ENCODE data around the gene AKAP3.

Gene AKAP3

DNA sequence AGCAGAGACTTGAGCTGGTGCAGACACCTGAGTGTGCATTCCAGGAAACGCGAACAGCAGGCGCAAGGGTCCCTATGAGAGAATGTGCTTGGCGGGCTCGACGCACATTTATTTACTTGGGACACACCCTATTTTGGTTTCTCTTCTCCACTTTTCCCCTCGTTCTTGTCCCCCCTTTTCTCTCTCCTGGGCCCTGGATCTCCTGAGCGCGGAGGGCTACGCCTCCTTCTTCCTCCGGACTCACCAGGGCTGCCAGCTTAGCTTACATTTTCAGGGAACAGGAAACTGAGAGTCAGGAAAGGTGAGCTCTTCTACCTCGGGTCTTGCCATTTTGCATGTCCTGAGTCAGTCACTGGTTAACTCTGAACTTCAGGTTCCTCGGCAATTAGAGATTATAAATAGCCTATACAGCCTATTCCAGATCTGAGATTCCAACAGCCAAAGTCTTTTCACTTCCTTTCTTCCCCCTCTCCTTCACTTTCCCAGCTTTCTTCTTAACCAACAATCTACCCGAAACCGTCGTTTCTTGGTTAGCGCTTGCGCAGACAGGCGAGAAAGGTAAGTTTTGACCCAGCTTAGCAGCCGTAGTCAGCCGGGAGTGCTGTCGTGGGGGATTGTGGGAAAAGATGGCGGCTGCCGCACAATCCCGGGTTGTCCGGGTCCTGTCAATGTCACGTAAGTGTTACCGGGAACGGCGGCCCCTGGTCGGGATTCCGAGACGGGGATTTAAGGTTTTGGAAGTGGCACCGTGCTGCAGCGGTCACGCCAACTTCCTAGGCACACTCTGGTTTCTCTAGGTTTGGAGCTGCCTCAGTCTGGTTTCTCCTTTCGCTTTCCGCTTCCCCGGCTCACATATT is at the start of gene AKAP3, which contains the start of gene NDUFA9:
TSS of gene AKAP3 (minus strand) at position 551 of the 857 bp plus-strand sequence. CDS start 10,855 bp downstream, outside the sequence.
TSS of gene NDUFA9 (plus strand) at position 614 of the 857 bp plus-strand sequence. CDS start at position 627, 13 bp downstream.
- peak; percentile 43 to 61 for DNase-seq (ENCODE audit: extremely low read depth in 1 of 2, low read depth in 1 of 2)

DNA sequence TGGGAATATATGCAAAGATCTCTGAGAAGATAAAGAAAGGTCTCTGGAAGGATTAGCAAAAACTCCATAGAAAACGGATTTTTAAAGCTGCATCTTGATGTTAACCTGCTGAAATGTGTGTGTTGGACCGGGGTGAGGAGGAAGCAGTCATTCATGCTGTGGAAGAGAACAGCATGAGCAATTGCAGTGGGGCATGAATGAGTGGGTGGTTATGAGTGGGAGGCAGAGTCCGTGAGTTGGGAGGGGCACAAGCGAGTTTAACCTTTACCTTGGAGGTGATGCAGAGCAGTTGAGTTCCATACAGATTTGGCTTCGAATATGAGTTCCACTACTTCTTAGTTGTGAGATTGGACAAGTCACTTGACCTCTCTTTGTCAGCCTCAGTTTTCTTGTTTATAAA is 41.9 kb upstream of the AKAP3 start:
- DNase-seq (ENCODE audit: extremely low read depth in 1 of 2, low read depth in 1 of 2): no peak

DNA sequence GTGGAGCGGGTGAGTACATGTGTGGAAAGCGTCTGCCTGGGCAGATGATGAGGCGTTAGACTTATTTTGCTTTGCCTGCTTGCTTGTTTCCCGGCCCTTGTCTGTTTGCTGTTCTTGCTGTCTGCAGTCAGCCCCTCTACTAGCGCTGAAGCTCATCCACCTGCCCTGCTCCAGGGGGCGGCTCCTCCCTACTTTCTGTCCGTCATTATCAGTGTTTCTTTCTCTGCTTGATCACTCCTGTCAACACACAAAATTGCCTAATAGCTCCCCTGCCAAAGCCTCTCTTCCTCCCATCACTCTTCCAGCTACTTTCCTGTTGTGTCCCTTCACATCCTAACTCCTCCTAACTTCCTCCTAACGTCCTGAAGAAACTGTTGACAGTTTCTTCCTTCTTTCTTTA is 36.5 kb upstream of the AKAP3 start:
- DNase-seq (ENCODE audit: extremely low read depth in 1 of 2, low read depth in 1 of 2): no peak

DNA sequence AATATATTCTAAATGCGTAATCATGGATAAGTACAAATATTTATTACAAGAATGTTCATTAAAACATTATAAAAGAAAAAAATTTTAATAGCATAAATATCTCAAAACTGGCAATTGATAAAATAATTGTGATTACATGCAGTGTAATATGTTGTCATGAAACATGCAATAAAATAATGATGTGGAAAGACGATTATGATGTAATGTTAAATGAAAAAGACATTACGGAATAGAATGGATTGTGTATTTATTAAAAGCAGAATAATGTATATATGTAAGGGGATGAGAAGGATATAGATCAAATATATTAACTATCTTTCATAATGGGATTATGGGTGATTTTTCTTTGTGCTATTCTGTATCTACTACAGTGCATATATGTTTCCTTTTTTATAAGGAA is 32.9 kb upstream of the AKAP3 start:
- no peak for DNase-seq (ENCODE audit: extremely low read depth in 1 of 2, low read depth in 1 of 2)

DNA sequence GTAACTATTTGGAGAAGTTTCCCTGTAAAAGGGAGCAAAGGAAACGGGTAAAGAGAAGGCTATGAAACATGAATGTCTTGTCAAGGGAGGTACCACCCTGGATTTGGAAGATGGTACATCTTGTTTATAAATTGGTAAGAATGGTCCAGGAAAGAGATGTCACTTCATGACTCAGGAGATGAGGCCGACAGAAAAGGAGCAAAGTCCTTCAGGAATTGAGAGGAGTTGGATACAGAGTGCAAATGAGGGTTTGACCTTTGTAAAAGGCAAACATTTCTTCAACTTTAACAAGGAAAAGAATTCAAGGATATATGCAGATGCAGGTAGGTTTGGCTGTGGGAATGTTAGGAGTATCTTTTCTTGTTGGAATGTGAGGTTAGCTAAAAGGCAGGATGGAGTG is 30.9 kb upstream of the AKAP3 start:
- DNase-seq (ENCODE audit: extremely low read depth in 1 of 2, low read depth in 1 of 2): no peak

DNA sequence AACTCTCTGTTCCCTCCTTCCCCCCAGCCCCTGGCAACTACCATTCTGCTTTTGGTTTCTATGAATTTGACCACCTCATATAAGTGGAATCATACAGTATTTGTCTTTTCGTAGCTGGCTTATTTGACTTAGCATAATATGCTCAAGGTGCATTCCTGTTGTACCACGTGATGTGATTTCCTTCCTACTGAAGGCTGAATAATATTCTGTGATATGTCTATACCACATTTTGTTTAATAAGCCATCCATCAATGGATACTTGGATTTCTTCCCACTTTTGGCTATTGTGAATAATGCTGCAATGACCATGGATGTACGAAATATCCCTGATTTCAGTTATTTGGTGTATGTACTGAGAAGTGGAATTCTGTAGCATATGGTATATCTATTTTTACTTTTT is 16.4 kb upstream of the AKAP3 start:
- DNase-seq (ENCODE audit: extremely low read depth in 1 of 2, low read depth in 1 of 2): no peak

DNA sequence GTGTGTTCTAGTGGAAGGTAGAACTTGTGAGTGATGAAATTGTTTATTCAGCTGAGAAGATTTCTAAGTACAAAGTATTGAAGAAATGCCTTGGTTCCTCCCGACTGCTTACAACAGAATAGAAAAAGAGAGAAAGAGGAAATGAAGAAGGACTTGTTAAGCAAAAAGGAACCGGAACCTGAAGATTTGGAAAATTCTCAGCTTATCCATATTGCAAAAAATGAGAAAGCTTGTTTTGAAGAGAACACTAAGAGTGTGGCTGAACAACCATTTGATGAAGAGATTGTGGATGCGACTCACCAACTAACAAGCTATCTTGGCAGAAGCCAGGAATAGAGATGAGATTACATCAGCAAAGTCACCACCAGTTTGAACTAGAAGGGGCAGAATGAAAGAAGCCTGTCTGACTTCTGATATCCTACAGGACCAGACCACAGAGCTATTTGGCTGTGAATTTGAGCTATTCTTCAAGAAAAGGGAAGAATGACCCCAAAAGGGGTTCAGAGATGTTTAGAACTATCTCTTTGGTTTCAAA is 15.2 kb upstream of the AKAP3 start:
- DNase-seq (ENCODE audit: extremely low read depth in 1 of 2, low read depth in 1 of 2): no peak

DNA sequence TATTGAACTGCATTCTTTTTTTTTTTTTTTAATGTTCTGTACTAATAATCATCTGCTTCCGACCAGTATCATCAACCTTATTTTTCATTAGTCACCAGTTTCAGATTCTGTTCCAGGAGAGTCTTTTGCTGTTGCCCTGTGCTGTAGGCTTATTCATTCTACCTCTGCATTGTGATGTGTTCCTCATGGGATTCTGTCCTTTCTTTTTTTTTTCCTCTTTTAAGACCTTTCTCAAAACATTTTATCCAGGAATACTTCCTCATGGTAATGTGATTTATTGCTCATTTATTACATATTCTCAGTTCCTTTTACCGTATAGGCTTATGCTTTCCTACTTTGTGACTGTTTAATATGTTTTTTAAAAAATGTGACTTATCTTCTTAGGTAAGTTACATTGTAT is 4.8 kb upstream of the AKAP3 start:
- DNase-seq (ENCODE audit: extremely low read depth in 1 of 2, low read depth in 1 of 2): no peak

DNA sequence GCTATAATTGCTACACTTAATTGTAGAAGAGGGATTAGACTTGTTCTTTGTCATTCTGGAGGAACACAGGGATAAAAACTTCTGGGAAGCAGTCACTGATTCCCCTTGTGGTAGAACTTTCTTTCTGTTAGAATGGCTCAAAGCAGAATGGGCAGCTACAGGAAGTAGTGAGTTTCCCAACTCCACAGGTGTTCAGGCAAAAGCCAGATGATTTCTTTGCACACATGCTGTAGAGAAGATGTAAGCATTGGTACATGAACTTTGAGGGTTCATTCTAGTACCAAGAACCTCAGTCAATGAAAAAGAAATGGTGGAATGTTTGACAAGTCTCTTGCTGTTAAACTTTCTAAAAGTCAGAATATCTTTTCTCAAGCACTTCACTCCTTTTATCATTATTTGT is 4.4 kb upstream of the AKAP3 start:
- no peak for DNase-seq (ENCODE audit: extremely low read depth in 1 of 2, low read depth in 1 of 2)

DNA sequence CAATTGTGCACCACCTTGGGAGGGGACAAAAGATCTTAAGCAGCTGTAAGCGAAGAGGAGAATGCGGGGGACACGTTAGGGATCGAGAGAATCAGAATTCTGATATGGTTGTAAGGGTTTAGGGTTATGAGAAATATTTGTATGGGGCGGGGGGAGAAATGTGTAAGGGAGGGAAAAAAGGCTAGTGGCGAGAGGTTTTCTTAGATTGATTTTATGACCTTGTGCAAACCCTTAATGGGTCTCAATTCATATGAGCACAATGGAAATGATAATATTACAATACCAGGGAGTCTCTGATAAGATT is 459 bp upstream of the AKAP3 start:
- no peak for DNase-seq (ENCODE audit: extremely low read depth in 1 of 2, low read depth in 1 of 2)

DNA sequence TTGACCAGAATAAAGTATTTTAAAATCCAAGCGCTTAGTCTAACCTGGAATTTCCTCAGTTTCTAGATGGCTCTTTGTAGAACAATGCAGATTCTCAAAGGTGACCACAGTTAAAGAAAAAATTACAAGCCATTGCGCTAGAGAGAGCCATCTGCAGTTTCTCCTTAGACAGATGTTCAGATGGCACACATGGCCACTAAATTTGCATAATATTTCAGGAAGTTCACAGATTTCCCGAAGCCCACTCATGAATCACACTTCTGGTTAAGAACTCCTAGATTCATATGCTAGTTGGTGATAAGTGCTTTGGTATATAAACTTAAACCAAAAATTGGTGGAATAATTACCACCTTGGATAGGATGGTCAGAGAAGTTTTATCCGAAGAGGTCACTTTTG is 749 bp downstream of the AKAP3 start:
- DNase-seq (ENCODE audit: extremely low read depth in 1 of 2, low read depth in 1 of 2): no peak

DNA sequence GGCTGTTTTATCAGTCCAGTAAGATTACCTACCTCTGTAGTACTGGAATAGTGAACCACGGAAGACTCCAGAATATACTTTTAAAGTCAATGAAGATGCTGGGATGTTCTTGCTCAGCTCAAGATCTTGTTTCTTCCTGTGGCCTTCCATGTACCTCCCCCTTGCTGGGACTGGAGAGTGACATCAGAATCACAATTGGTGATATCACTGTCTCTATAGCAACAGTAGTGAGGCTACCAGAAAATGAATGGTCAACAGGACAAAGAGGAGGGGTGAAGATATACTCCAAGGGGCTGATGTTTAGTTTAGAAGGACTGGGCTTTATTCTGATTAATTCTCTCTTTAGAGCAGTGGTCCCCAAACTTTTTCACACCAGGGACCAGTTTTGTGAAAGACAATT is 3.8 kb downstream of the AKAP3 start:
- DNase-seq (ENCODE audit: extremely low read depth in 1 of 2, low read depth in 1 of 2): no peak

DNA sequence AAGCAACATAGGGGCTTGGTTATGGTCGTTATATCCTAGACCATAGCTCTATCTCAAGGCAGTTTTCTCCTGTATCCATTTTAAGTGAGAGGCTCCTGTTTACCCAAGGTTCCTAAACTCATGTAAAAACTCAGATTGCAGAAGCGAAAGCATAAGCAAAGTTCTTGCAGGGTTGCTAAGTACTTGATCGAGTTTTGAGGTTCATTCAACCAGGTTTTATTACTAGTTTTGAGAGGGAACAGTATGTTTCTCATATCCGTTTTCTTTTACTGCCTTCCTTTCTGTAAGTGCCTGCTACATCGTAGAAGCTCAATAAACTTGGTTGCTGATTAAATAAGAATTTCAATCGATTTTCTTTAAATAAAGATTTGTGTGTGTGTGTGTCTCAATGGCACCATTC is 5.1 kb downstream of the AKAP3 start:
- DNase-seq (ENCODE audit: extremely low read depth in 1 of 2, low read depth in 1 of 2): no peak

DNA sequence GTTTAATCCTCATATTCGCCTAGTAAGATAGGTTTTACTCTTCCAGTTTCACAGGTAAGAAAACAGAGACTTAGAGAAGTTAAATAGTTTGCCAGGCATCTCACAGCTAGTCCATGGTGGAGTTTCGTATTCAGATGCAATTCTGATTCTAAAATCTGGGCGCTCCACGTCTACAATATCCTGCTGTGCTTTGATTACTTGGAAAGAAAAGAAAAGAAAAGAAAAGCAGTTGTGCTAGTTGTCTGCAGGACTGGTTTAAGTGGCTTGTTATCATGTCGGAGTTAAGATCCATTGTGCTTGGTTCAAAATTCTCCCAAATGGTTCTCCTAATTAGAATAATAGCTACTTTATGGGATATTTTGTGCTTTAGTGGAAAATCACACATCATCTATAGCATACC is 18.6 kb downstream of the AKAP3 start:
- DNase-seq (ENCODE audit: extremely low read depth in 1 of 2, low read depth in 1 of 2): no peak

DNA sequence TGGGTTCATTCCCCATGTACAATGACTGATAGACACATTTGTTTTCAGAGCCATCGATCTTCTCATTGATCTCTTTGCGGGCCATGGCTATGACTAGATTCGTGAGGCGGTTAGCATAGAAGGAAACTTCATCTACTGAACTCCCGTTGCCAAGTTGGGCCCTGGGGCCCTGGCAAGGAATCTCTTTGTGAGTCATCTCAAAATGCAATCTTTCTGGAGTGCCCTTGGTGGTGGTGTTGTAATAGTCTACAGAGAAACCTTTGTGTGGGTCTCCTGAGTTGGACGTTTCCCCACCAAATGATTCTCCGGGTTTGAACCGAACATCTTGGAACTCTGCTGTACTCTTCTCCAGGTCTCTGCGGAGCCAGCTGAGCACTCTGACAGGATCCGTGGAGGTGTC is 20.4 kb downstream of the AKAP3 start:
- DNase-seq (ENCODE audit: extremely low read depth in 1 of 2, low read depth in 1 of 2): no peak

DNA sequence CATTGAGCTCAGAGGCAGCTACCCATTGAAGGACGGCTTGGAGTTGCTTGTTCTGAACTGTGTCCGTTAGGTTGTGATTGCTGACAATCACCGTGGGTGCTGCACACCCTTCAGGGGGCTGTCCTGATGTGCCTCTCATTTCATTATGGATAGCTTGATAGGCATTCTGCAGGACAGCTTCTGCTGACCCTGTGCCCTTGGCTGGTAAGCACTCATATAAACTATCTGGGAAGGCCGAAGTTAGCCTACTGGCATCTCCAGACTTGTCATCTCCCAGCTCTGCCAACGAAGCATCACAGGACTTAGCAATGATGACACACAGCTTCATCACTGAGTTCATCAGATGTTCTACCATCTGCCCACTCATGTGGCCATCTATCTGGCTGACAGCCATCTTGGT is 22.3 kb downstream of the AKAP3 start:
- DNase-seq (ENCODE audit: extremely low read depth in 1 of 2, low read depth in 1 of 2): no peak

DNA sequence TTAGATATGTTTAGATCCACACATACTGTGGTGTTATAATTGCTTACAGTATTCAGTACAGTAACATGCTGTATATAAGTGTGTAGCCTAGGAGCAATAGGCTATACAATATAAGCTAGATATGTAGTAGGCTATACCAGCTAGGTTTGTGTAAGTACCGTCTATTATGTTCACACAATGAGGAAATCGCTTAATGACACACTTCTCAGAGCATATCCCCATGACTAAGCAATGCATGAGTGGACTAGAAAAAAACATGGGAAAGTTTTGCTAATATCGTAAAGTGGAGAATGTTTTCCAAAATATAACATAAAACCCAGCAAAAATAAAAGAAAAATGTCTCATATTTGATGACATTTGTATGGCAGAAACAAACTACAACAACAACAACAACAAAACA is 27.3 kb downstream of the AKAP3 start:
- no peak for DNase-seq (ENCODE audit: extremely low read depth in 1 of 2, low read depth in 1 of 2)

DNA sequence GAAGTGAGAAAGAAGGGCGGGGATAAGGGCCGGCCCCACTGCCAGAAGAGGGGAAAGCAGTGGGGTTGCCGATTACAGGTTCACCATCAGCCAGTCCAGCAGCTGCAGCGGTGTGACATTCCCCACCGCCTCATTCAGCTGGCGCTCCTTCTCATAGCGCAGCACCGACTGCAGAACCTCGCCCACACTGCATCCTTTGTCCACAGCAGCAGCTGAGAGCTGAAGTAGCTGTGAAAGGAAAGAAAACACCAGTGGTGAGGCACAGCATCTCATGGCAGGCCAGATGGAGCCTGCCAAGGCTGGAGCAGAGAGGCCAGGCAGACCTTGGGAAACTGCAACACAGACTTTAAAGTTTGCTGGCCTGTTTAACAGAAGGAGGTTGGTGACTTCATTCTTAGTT is 33.2 kb downstream of the AKAP3 start:
- DNase-seq (ENCODE audit: extremely low read depth in 1 of 2, low read depth in 1 of 2): no peak

DNA sequence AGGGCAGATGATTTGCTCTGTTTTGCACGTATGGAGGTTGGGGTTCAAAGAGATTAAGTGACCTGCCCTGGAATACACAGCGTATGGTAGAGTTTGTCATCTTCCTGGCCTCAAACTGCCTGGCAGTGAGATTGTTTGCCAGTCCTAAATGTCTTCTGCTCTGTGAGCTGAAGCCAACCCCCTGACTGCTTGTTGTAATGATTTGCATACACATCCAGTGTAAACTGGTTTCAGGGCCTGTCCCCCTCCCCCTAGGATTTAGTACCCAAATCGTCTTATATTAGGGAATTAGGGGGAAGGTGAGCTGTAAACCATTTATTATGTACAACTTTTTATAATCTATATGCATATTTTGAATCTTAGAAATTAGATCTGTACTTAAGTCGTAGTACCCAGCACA is 38.4 kb downstream of the AKAP3 start:
- no peak for DNase-seq (ENCODE audit: extremely low read depth in 1 of 2, low read depth in 1 of 2)

DNA sequence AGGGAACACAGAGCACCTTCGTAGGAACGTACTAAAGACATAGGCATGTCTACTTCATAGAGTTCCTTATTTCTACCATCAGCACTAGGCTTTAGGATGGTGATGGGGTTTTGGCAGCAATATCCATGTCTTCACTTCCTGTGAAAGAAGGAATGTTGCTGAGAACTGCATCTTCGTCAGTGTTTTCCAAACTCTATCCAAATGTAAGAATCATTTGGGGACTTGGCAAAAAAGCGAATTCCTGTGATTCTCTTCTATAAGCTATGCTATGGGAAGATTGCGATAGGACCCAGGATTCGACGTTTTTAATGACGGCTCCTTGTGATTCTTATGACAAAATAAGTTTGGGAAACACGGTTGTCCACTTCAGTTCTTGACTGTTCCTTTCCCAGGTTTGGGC is 39.8 kb downstream of the AKAP3 start:
- no peak for DNase-seq (ENCODE audit: extremely low read depth in 1 of 2, low read depth in 1 of 2)

DNA sequence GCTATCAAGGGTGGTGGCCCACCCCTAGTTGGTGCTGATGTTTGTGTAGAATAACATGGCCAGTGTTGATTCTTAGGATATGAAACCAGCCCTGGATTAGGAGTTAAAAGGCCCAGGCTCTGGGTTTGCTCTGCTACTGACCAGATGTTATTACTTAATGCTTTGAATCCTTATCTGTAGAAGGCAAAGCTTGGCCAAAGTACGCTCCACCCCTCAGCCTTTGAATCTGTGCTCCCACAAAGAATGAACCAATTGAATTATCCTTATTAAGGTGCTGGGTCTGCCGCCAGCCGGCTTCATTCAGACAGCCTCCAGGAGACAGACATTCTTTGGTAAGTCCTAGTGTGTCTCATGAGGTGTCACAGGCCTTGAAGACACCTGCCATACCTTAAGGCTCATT is 41.8 kb downstream of the AKAP3 start:
- DNase-seq (ENCODE audit: extremely low read depth in 1 of 2, low read depth in 1 of 2): no peak

DNA sequence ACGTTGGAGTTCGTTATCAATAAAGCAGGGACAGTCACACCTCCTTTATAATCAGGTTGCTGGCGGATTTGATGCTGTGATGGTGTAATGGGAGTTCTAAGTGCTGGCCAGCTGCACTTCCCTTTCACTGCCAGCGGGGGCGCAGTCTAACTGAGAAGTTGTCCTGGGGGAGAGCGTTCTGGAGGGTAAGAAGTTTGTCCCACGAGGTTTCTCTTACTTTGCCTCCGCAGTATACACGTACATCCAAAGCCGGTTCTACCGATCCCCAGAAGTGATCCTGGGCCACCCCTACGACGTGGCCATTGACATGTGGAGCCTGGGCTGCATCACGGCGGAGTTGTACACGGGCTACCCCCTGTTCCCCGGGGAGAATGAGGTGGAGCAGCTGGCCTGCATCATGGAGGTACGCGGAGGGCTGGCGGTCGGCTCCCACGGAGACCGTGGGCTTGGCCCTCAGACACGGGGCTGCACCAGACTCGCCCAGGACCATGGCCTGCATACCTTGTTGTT is 44.1 kb downstream of the AKAP3 start:
- DNase-seq (ENCODE audit: extremely low read depth in 1 of 2, low read depth in 1 of 2): peak; percentile 42 to 62

DNA sequence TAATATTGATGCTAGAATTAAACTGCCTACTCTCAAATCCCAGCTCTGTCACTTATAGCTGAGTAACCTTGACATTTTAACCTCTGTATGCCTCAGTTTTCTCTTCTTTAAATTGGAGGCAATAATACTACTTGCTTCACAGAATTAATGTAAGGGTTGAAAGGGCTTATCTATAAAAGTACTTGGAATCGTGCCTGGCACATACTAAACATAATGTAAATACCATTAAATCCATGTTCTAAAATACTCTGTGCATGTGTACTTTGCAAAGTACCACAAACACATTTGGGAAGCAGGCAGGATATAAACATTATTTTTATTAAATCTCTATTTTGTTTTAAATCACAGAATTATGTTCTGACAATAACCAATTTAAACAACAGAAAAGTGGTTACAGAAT is 44.9 kb downstream of the AKAP3 start:
- no peak for DNase-seq (ENCODE audit: extremely low read depth in 1 of 2, low read depth in 1 of 2)
